ENCODE data around the gene TDP2.

DNA sequence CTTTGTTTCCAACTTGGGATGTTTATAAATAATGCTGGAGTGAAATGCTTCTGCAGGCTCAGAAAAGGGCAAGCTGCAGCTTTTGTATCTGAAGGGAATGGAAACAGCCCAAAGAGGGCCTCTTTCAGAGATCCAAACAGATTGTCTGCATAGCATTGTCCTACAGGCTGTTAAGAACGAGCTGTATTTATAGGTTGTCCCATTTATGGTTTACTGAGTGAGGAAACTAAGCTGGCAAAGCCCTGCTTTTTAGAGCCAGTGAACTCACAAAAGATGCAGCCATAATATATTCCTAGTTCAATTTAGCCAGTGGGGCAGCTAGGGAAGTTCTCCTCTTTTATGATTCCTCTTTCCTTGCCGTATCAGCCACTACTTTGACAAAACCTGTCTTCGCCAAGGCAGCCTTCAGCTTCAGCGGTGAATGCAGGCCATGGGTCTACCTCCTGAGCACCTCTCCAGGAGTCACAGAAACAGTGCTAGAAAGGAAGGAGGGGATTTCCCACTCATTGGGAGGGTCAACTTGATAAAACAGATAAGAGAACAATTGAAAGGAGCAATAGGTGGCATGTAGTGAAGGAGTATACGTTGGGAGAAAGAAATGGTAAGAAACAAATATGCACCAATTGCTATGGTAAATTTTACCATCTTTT, 35.7 kb downstream of the TDP2 start:
- TF ChIP-seq, protein P1, sequence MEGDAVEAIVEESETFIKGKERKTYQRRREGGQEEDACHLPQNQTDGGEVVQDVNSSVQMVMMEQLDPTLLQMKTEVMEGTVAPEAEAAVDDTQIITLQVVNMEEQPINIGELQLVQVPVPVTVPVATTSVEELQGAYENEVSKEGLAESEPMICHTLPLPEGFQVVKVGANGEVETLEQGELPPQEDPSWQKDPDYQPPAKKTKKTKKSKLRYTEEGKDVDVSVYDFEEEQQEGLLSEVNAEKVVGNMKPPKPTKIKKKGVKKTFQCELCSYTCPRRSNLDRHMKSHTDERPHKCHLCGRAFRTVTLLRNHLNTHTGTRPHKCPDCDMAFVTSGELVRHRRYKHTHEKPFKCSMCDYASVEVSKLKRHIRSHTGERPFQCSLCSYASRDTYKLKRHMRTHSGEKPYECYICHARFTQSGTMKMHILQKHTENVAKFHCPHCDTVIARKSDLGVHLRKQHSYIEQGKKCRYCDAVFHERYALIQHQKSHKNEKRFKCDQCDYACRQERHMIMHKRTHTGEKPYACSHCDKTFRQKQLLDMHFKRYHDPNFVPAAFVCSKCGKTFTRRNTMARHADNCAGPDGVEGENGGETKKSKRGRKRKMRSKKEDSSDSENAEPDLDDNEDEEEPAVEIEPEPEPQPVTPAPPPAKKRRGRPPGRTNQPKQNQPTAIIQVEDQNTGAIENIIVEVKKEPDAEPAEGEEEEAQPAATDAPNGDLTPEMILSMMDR (IDR thresholded peaks at IDR 0.05), result no peak
- no peak for TF ChIP-seq POLR2A (IDR thresholded peaks at IDR 0.05)
